Measurements from ENCODE around the gene AK5.
A peak's percentile ranks its signal among the peaks of the same experiment; 100 is the strongest.
"Not testable (repeated sequence)": the region's sequence is repeated elsewhere in the genome, so short reads cannot be mapped to it uniquely, and the experiment has no call there.

AK5 gene

DNA sequence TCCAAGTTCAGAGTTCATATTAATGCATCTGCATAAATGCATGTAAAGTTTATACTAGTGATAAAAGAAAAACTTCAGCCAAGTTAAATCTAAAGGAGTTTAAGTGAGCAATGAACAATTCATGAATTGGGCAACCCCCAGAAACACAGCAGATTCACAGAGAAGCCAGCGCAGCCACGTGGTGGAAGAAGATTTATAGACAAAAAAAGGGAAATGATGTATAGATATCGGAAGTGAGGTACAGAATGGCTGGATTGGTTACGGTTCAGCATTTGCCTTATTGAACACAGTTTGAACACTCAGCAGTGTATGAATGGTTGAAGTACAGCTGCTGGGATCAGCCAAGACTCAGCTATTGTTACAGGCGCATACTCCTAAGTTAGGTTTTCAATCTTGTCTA lies 5.7 kb downstream of the AK5 start:
- no peak for DNase-seq (ENCODE audit: low spot score)

- no peak for DNase-seq (ENCODE audit: low spot score)
These were observed 6.5 kb downstream of the AK5 start for GRCh38 chr1:77288275-77288674.

- no peak for DNase-seq (ENCODE audit: low spot score)
These were observed 8.8 kb downstream of the AK5 start for GRCh38 chr1:77290576-77290975.

- no peak for DNase-seq (ENCODE audit: low spot score)
These were observed 10.7 kb downstream of the AK5 start for GRCh38 chr1:77292551-77292950.

GRCh38 chr1:77300566-77300965 lies 18.7 kb downstream of the AK5 start:
- DNase-seq (ENCODE audit: low spot score): no peak

GRCh38 chr1:77303387-77303786 lies 21.6 kb downstream of the AK5 start:
- peak; percentile 19 for DNase-seq (ENCODE audit: low spot score)

GRCh38 chr1:77308889-77309621 lies 27.2 kb downstream of the AK5 start:
- peak; percentile 23 for DNase-seq (ENCODE audit: low spot score)

DNA sequence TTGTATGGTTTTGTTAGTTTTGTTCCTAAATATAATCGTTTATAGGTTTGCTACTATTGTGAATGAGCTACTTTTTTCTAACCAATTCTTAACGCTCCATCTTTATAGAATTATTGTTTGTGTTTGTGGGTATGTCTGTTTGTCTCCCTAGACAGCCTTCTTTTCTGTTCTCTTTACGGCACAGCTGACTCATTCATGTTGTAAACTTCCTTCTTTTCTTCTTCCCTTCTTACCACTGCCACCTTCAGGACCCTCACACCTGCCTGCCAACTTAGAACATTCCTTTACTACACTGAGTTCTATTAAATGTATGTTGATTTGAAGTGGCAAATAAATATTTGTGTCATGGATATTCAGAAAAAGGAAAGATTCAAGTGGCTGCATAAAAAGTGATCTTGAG lies 29.1 kb downstream of the AK5 start:
- no peak for DNase-seq (ENCODE audit: low spot score)

- DNase-seq (ENCODE audit: low spot score): not testable (repeated sequence)
These were observed 30.5 kb downstream of the AK5 start for GRCh38 chr1:77312364-77312763.

DNA sequence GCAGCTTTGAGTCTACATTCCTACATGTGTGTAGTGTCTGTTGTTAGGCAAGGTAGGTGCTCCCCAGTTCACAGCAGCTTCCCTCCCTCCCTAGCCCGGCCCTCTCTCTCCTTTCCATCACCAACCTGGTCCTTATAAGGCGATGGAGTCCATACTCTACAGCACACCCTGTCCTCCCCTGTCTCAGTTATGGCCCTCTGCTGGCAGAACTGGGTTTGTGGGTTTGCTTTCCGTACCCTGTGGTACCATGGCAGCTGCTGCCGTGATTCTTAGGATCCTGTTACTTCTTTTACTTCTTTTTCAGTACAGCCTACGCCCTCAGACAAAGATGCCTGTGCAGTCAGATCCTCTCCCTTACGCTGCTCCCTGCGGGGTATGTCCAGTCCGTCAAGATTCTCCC lies 31.7 kb downstream of the AK5 start:
- peak; percentile 30 for DNase-seq (ENCODE audit: low spot score)

GRCh38 chr1:77316006-77316405 lies 34.2 kb downstream of the AK5 start:
- DNase-seq (ENCODE audit: low spot score): no peak

DNA sequence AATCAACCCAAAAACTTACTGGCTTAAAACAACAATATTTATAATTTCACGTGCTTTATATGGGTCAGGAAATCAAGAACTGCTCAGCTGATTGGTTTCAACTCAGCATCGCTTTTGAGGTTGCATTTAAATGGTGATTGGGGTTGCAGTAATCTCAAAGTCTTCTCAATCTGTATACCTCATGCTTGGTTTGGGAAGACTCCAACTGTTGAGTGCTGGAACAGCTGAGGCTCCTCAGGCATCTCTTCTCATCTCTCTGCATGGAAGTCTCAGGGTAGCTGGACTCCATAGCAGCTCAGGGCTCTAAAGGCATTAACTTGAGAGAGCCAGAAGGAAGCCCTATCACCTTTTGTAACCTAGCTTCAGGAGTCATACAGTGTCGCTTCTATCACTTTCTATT lies 35.1 kb downstream of the AK5 start:
- DNase-seq (ENCODE audit: low spot score): no peak

DNA sequence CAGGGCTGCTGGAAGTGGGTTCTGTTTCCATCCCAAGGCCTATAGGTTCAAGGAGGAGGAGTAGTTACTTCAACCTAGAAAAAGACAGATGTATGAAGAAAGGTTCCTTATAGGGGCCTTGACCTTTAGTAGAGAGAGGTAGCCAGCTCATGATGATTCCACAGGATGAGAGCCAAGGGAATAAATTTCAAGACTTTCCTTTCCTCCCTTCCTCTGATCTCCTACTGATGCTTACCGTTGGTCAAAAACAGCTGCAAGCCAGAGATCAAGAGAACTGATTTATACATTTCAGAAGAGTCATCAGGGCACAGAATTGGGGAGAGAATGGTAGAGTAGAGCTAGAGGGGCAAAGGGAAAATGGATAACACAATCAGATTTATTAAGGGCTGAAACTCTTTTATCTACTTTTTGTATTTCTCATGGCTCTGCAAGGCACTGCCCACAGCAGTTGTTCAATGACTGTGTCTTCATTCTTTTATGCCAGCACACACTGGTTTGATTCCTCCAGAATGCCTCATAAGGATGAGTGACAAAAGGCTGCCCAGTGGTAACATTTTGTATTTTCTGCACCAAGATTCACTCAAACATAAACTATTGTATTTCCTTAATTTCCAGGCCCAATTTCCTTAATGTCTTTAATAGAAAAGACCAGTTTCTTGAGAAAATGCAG lies 37.4 kb downstream of the AK5 start:
- DNase-seq (ENCODE audit: low spot score): no peak

DNA sequence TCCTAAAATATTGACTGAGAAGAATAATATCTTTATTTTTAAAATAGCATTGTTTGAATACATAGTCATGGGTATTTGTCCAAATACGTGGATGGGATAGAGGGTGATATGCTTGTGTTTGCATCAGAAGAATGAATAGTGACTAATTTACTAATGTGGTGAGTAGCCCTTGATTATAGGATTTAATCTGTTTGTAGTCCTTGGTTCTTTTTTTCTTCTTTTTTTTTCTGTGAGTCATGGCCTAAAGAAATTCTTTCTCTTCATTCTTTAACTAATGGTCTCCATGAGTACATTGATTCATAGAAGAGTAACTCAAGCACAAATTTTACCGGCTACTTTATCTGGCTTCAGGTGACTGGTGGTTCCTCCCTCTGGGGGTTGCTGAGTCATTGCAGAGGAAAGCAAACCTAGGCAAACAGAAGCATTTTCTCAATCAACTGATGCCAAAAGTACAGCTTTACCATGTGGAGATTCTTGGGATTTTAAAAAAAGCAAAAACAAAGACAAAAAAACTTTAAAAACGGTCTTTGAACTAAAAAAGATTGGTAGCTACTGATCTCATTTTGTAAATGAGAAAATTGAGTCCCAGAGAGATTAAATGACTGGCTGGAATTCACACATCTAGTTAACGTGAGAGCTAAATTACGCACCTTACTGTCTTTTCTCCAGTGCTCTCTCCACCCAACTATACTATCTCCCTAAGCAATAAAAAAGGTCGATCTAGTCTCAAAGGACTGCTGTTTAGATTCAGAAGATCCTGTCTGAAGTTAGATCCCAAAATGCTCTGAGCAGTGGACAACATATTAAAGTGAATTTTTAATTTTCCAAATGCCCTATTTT lies 40.5 kb downstream of the AK5 start:
- DNase-seq (ENCODE audit: low spot score): no peak

DNA sequence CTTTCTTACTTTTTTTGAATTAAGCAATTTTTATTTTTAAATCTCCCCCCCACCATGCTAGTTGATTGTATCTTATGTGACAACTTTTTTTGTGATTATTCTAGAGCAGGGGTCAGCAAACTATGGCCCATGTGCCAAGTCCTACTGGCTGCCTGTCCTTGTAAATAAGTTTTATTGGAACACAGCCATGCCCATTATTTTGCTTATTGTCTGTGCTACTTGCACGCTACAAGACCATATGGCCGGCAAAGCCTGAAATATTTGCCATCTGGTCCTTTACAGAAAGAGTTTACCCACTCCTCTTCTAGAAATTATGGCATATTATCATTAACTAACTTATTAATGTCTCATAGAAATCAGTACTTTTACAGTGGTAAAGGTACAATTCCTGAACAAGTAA lies 51.7 kb downstream of the AK5 start:
- no peak for DNase-seq (ENCODE audit: low spot score)

- no peak for DNase-seq (ENCODE audit: low spot score)
These were observed 54.9 kb downstream of the AK5 start for GRCh38 chr1:77336729-77337128.

DNA sequence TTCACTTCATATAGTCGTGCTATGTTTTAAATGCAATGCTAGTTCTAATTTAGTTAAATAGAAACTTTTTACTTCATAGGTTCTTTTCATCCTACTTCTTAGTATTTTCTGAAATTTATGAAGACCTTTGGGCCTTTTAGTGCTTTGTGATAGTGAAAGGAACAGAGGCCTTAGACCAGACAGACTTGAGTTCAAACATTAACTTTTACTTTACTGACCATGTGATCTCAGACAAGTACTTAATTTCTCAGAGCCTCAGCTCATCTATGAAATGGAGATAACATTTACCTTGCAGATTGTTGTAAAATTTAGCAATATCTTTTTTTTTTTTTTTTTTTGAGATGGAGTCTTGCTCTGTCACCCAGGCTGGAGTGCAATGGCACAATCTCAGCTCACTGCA lies 57.5 kb downstream of the AK5 start:
- DNase-seq (ENCODE audit: low spot score): no peak

DNA sequence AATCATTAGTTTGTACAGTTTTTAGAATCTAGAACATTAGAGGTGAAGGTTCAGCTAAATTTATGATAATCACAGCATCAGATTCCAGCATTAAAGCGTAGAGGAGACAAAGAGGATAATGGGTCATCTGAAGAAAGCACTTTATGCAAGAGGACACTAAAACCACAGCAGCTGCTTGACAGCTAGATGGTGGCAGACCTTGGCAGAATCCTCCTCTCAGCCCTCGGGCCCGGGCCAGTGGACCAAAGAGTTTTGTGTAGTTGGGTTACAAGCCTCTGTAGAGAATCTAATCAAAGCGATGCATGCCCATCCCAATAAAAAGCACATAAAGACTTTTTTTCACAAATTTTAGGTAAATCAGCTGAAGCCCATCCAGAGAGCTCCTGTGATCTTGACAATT lies 59.4 kb downstream of the AK5 start:
- DNase-seq (ENCODE audit: low spot score): no peak

DNA sequence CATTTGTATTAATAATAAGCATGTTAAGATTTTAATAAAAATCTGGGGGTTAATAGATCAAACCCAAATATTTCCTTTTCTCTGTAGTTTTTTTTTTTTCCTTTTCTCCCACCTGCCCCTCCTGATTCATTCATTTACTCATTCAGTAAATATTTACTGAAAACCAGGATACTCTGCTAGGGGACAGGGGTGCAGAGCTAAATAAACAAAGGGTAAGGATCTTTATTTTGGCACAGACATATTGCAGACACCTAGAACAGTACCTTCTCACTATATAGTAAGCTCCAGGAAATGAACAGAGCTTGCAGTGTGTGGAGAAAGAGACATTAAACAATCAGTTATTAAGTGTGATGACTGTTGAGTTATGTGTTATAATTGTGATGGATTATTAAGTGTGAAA lies 60.9 kb downstream of the AK5 start:
- DNase-seq (ENCODE audit: low spot score): no peak

DNA sequence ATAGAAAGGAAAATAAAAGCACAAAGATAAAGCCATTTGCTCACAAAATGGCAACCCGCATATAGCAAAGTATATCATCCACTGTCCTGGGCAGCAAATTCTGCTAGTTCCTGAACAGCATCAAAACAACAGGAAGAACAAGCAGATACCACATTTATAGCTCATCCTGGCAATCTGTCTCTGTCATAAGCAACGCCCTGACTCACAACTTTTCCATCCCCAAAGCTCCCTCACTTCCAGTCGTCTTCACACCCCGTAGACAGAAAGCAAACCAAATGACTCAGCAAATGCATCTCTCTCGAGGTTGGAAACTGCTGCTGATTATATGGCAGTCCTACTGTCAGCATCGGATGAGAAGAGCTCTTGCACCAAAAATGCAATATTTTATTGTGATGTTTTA lies 65.8 kb downstream of the AK5 start:
- no peak for DNase-seq (ENCODE audit: low spot score)

- no peak for DNase-seq (ENCODE audit: low spot score)
These were observed 66.7 kb downstream of the AK5 start for GRCh38 chr1:77348549-77348948.

- DNase-seq (ENCODE audit: low spot score): no peak
These were observed 67.5 kb downstream of the AK5 start for GRCh38 chr1:77349275-77349674.
